GM23248 (cell line): ENCODE results near the gene GPR42. TPM values are rescaled to one million over a fixed set of nuclear protein-coding genes. Genes with fewer than 3 reads are reported as not detected.
"Not testable (repeated sequence)": the region's sequence is repeated elsewhere in the genome, so short reads cannot be mapped to it uniquely, and the experiment has no call there.

ENCODE experiments used
- DNase-seq: peaks from one replicate; pipeline ENCODE4 v3.0.0-alpha.2; 2015
- H2AFZ ChIP-seq: fragments of 200-600 bp; sonication (generic); 2 replicates; pipeline ENCODE4 v1.6.1; 2016; ENCODE audit warnings: antibody characterized with exemption
- H3F3A ChIP-seq: fragments of 200-600 bp; sonication (generic); 2 replicates; pipeline ENCODE4 v1.6.1; 2016; ENCODE audit warnings: mild to moderate bottlenecking, antibody characterized with exemption, mixed run types; ENCODE audit not compliant: insufficient read depth
- H3K27ac ChIP-seq: fragments of 200-600 bp; sonication (generic); 2 replicates; pipeline ENCODE4 v1.5.1; 2016; ENCODE audit warnings: mild to moderate bottlenecking
- H3K27me3 ChIP-seq: fragments of 200-600 bp; sonication (generic); replicated peaks from 2 replicates; pipeline ENCODE4 v1.6.1; 2016; ENCODE audit warnings: mild to moderate bottlenecking; ENCODE audit not compliant: insufficient read depth
- H3K36me3 ChIP-seq: fragments of 200-600 bp; sonication (generic); 2 replicates; pipeline ENCODE4 v1.6.1; 2016; ENCODE audit warnings: low read depth, mild to moderate bottlenecking
- H3K4me1 ChIP-seq: fragments of 200-600 bp; sonication (generic); 2 replicates; pipeline ENCODE4 v1.6.1; 2016; ENCODE audit warnings: mild to moderate bottlenecking; ENCODE audit not compliant: insufficient read depth
- H3K4me2 ChIP-seq: fragments of 200-600 bp; sonication (generic); one replicate; pipeline ENCODE4 v1.6.1; 2016; ENCODE audit warnings: mild to moderate bottlenecking; ENCODE audit not compliant: unreplicated experiment
- H3K4me3 ChIP-seq: fragments of 200-600 bp; sonication (generic); 2 replicates; pipeline ENCODE4 v1.5.1; 2016; ENCODE audit warnings: mild to moderate bottlenecking
- H3K79me2 ChIP-seq: fragments of 200-600 bp; sonication (generic); 2 replicates; pipeline ENCODE4 v1.6.1; 2016; ENCODE audit warnings: mild to moderate bottlenecking; ENCODE audit not compliant: insufficient read depth
- H3K9ac ChIP-seq: fragments of 200-600 bp; sonication (generic); 2 replicates; pipeline ENCODE4 v1.6.1; 2016; ENCODE audit warnings: mild to moderate bottlenecking
- H3K9me2 ChIP-seq: fragments of 200-600 bp; sonication (generic); 2 replicates; pipeline ENCODE4 v1.6.1; 2016; ENCODE audit warnings: mixed run types, mild to moderate bottlenecking, moderate library complexity; ENCODE audit not compliant: insufficient read depth
- H3K9me3 ChIP-seq: fragments of 200-600 bp; sonication (generic); one replicate; pipeline ENCODE4 v1.6.1; 2017; ENCODE audit warnings: low read depth
- H4K20me1 ChIP-seq: fragments of 200-600 bp; sonication (generic); 2 replicates; pipeline ENCODE4 v1.6.0; 2016; ENCODE audit not compliant: insufficient read depth
- EZH2 ChIP-seq: fragments of 200-600 bp; sonication (generic); IDR thresholded peaks from 2 replicates; pipeline ENCODE4 v1.6.1; 2018; ENCODE audit warnings: antibody characterized with exemption, mild to moderate bottlenecking; ENCODE audit not compliant: insufficient read depth, poor library complexity, severe bottlenecking
- EZH2phosphoT487 ChIP-seq: fragments of 200-600 bp; sonication (generic); IDR thresholded peaks from 2 replicates; pipeline ENCODE4 v1.6.1; 2018; ENCODE audit warnings: antibody characterized with exemption, moderate library complexity, mild to moderate bottlenecking, low read depth; ENCODE audit not compliant: insufficient read depth
- WGBS, 2 experiments: methylation state at CpG; one replicate each; pipeline ENCODE4 v1.1.6; 2015 to 2017; ENCODE audit warnings: low lambda C conversion rate in 2 of 2, low coverage in 1 of 2; ENCODE audit errors: missing lambda C conversion rate in 2 of 2; 5-methylcytosine and 5-hydroxymethylcytosine counted together
- in situ Hi-C: fragments of 300-500 bp; cut with MboI; formaldehyde crosslinking; loops from 2 replicates; pipeline ENCODE4 v1.15.0; 2020
- polyA plus RNA-seq: library from polyadenylated mRNA; unstranded; fragments of >200 nt; fragmentation: Nextera tagmentation; extraction: Ambion mirVana; gene quantifications from 2 replicates; pipeline ENCODE4 v1.2.1, GENCODE V29; 2016
- total RNA-seq: library from RNA; depleted of rRNA; stranded (reverse); fragments of >200 nt; shearing (Covaris generic); gene quantifications from 2 replicates; pipeline ENCODE4 v1.2.3, GENCODE V29; 2014

The GPR42 gene
- total and polyA plus RNA-seq, 2 experiments from 2014 or later, result not detected

GRCh38 chr19:35354898-35355297 lies 16.0 kb upstream of the GPR42 start:
- no peak overlapping the region for H3K27ac ChIP-seq
- no peak overlapping the region for H3K9ac ChIP-seq
- no peaks in the 10 kb centered on the region for H3K79me2 ChIP-seq
- no peaks in the 10 kb centered on the region for H3F3A ChIP-seq
- H3K36me3 ChIP-seq, result no peaks in the 10 kb centered on the region
- peaks cover 3% of the 10 kb centered on the region for H3K27me3 ChIP-seq
- H4K20me1 ChIP-seq, result no peaks in the 10 kb centered on the region
- TF ChIP-seq EZH2phosphoT487 (no peak), EZH2 (no peak)
- no peaks in the 10 kb centered on the region for H3K4me1 ChIP-seq
- no peak overlapping the region for H3K4me3 ChIP-seq
- 77 to 81% methylated on average over 8 of the region's 8 CpGs for WGBS, 2 experiments
- no peaks in the 10 kb centered on the region for H3K9me2 ChIP-seq
- no peak for DNase-seq
- H2AFZ ChIP-seq, result no peak overlapping the region
- no peaks in the 10 kb centered on the region for H3K9me3 ChIP-seq
- in situ Hi-C loops, result loop anchor here (10.0 kb wide), 1 partner anchor 140 kb away; the partner anchor contains the start of gene KRTDAP
- no peak overlapping the region for H3K4me2 ChIP-seq

- Histone ChIP-seq H3K9ac (no peak overlapping the region), H3K4me3 (no peak overlapping the region), H3F3A (no peaks in the 10 kb centered on the region), H3K27ac (no peak overlapping the region), H3K36me3 (no peaks in the 10 kb centered on the region), H4K20me1 (no peaks in the 10 kb centered on the region), H3K9me2 (no peaks in the 10 kb centered on the region), H2AFZ (no peak overlapping the region), H3K9me3 (no peaks in the 10 kb centered on the region), H3K79me2 (no peaks in the 10 kb centered on the region), H3K27me3 (peaks cover 3% of the 10 kb centered on the region), H3K4me1 (no peaks in the 10 kb centered on the region), H3K4me2 (no peak overlapping the region)
- in situ Hi-C loops, result loop anchor here (10.0 kb wide), 1 partner anchor 139 kb away; the partner anchor contains the start of gene KRTDAP
- TF ChIP-seq EZH2phosphoT487 (no peak), EZH2 (no peak)
- DNase-seq, result no peak
- 30 to 37% methylated on average over 6 of the region's 6 CpGs for WGBS, 2 experiments
These were observed 14.9 kb upstream of the GPR42 start for GRCh38 chr19:35355791-35356460.

GRCh38 chr19:35357867-35358573 lies 12.8 kb upstream of the GPR42 start, which contains the start of gene FFAR3:
Gene FFAR3, plus strand, starts transcription at chr19:35358460. Its CDS starts 431 bp downstream, at chr19:35358891.
- in situ Hi-C loops, result loop anchor here (10.0 kb wide), 1 partner anchor 137 kb away; the partner anchor contains the start of gene KRTDAP
- H3K36me3 ChIP-seq, result no peaks in the 10 kb centered on the region

GRCh38 chr19:35358834-35359233 lies 12.0 kb upstream of the GPR42 start:
- H3K4me2 ChIP-seq, H3K9me2 ChIP-seq, H3K9ac ChIP-seq, H3K36me3 ChIP-seq, H3F3A ChIP-seq, H2AFZ ChIP-seq, H3K27ac ChIP-seq, H3K27me3 ChIP-seq, H3K4me3 ChIP-seq, H3K4me1 ChIP-seq, H3K9me3 ChIP-seq, H3K79me2 ChIP-seq, DNase-seq, H4K20me1 ChIP-seq: not testable (repeated sequence)
- in situ Hi-C loops, result loop anchor here (10.0 kb wide), 1 partner anchor 136 kb away; the partner anchor contains the start of gene KRTDAP
- WGBS, 2 experiments, result 81% methylated on average over 8 of the region's 16 CpGs; no CpG with 5 or more reads in 1 of the 2 experiments

More at GRCh38 chr19:35357867-35358573, 12.8 kb upstream of the GPR42 start, which contains the start of gene FFAR3:
- no peaks in the 10 kb centered on the region for H3K79me2 ChIP-seq
- no peak within 1 kb of the TSS for H2AFZ ChIP-seq
- H4K20me1 ChIP-seq, result no peaks in the 10 kb centered on the region
- H3K9ac ChIP-seq, result no peak within 1 kb of the TSS
- peak; percentile 68 for DNase-seq
- no peak for TF ChIP-seq EZH2
- no peak for TF ChIP-seq EZH2phosphoT487
- H3K4me2 ChIP-seq, result peak within 1 kb of the TSS; percentile 12
- H3F3A ChIP-seq, result no peaks in the 10 kb centered on the region
- H3K9me3 ChIP-seq, result no peaks in the 10 kb centered on the region
- H3K27ac ChIP-seq, result no peak within 1 kb of the TSS
- WGBS, 2 experiments, result 7 to 8% methylated on average over 18 of the region's 18 CpGs
- peaks cover 3% of the 10 kb centered on the region for H3K27me3 ChIP-seq
- no peak within 1 kb of the TSS for H3K4me3 ChIP-seq
- H3K9me2 ChIP-seq, result no peaks in the 10 kb centered on the region
- no peaks in the 10 kb centered on the region for H3K4me1 ChIP-seq

- not testable (repeated sequence) for H4K20me1 ChIP-seq, H3K36me3 ChIP-seq, H3K79me2 ChIP-seq, H3K4me2 ChIP-seq, DNase-seq, H3K9ac ChIP-seq, H3K9me3 ChIP-seq, H3K4me3 ChIP-seq, H3K27me3 ChIP-seq, H3F3A ChIP-seq, H3K9me2 ChIP-seq, H3K4me1 ChIP-seq, H2AFZ ChIP-seq, H3K27ac ChIP-seq
- 89 to 91% methylated on average over 12 to 16 of the region's 21 CpGs for WGBS, 2 experiments
- in situ Hi-C loops, result loop anchor here (10.0 kb wide), 1 partner anchor 135 kb away; the partner anchor contains the start of gene KRTDAP
These were observed 11.5 kb upstream of the GPR42 start for GRCh38 chr19:35359395-35359794.

GRCh38 chr19:35360081-35360480 lies 10.8 kb upstream of the GPR42 start:
- H3K9ac ChIP-seq, H4K20me1 ChIP-seq, in situ Hi-C loops, H3K79me2 ChIP-seq, DNase-seq, H3K36me3 ChIP-seq, H3K27ac ChIP-seq, H3K9me3 ChIP-seq, H3K4me2 ChIP-seq, H3K27me3 ChIP-seq, H3K9me2 ChIP-seq, H3K4me3 ChIP-seq, H3F3A ChIP-seq, H3K4me1 ChIP-seq, H2AFZ ChIP-seq: not testable (repeated sequence)
- WGBS, 2 experiments, result 43% methylated on average over 3 of the region's 5 CpGs; no CpG with 5 or more reads in 1 of the 2 experiments
